Activated CD4-positive, alpha-beta T cell treated with anti-CD3 and anti-CD28 coated beads, Interleukin-2, amount 50 U/mL, for 24 hours (primary cell): ENCODE measurements around the gene CFAP107.

Experiments used
- DNase-seq, 2 donors: peaks; one replicate each; pipeline ENCODE4 v3.0.0-alpha.2; 2020; ENCODE audit warnings: low read depth in 1 of 2, low spot score in 1 of 2

Gene CFAP107

GRCh38 chr1:12741946-12742345 lies 4.1 kb upstream of the CFAP107 start:
- no peak for DNase-seq

GRCh38 chr1:12745126-12745991 lies 641 bp upstream of the CFAP107 start:
- no peak for DNase-seq

GRCh38 chr1:12748778-12749355 lies 2.9 kb downstream of the CFAP107 start:
- DNase-seq, result no peak

- DNase-seq, result no peak
Measured at GRCh38 chr1:12754738-12755137, 8.7 kb downstream of the CFAP107 start.

- no peak for DNase-seq
Measured at GRCh38 chr1:12756273-12756672, 10.3 kb downstream of the CFAP107 start.

- no peak for DNase-seq
Measured at GRCh38 chr1:12756768-12757413, 10.9 kb downstream of the CFAP107 start.

GRCh38 chr1:12757836-12758235 lies 11.8 kb downstream of the CFAP107 start:
- no peak for DNase-seq

GRCh38 chr1:12760256-12760795 lies 14.3 kb downstream of the CFAP107 start:
- DNase-seq, result no peak

- no peak for DNase-seq
Measured at GRCh38 chr1:12761781-12762180, 15.8 kb downstream of the CFAP107 start.

GRCh38 chr1:12762766-12763165 lies 16.8 kb downstream of the CFAP107 start:
- no peak for DNase-seq

- DNase-seq, result no peak
Measured at GRCh38 chr1:12763479-12763878, 17.5 kb downstream of the CFAP107 start.

GRCh38 chr1:12764016-12764415 lies 18.0 kb downstream of the CFAP107 start:
- no peak for DNase-seq

GRCh38 chr1:12769031-12769430 lies 23.0 kb downstream of the CFAP107 start:
- no peak for DNase-seq

- DNase-seq, result no peak
Measured at GRCh38 chr1:12769976-12770505, 24.0 kb downstream of the CFAP107 start.

- DNase-seq, result no peak
Measured at GRCh38 chr1:12770620-12771019, 24.6 kb downstream of the CFAP107 start.

- DNase-seq, result no peak
Measured at GRCh38 chr1:12771186-12771585, 25.2 kb downstream of the CFAP107 start.

- no peak for DNase-seq
Measured at GRCh38 chr1:12772520-12772919, 26.5 kb downstream of the CFAP107 start.

- no peak for DNase-seq
Measured at GRCh38 chr1:12773438-12773837, 27.4 kb downstream of the CFAP107 start, which contains the start of gene PRAMEF12. PRAMEF12 (plus strand) TSS chr1:12773738; CDS start chr1:12774868, 1,130 bp downstream.

- DNase-seq, result no peak
Measured at GRCh38 chr1:12774801-12775345, 28.9 kb downstream of the CFAP107 start.

- DNase-seq, result no peak
Measured at GRCh38 chr1:12775443-12775842, 29.4 kb downstream of the CFAP107 start.
